H1 (cell line): Measurements from ENCODE around the gene FITM1. TPM values are rescaled to one million over a fixed set of nuclear protein-coding genes. Genes with fewer than 3 reads are reported as not detected.
A peak's percentile ranks its signal among the peaks of the same experiment; 100 is the strongest.

Experiments used
- CHD1 ChIP-seq: IDR thresholded peaks from 2 replicates; pipeline ENCODE4 v1.6.1; 2012; ENCODE audit warnings: low read depth, low read length, improper control_type of control experiment
- CHD2 ChIP-seq: IDR thresholded peaks from 2 replicates; pipeline ENCODE4 v1.6.1; 2012; ENCODE audit warnings: low read length, improper control_type of control experiment
- EP300 ChIP-seq, 2 experiments: IDR thresholded peaks; 1 replicate in 1 of 2; 2 replicates in 1 of 2; pipeline ENCODE4 v1.6.1; 2011 to 2012; ENCODE audit warnings: low read depth in 2 of 2, low read length in 2 of 2, mild to moderate bottlenecking in 2 of 2, borderline replicate concordance in 1 of 2, inconsistent platforms in 1 of 2, moderate library complexity in 1 of 2
- EZH2 ChIP-seq: fragments of 200-600 bp; sonication (generic); IDR thresholded peaks from 2 replicates; pipeline ENCODE4 v1.7.1; 2012; ENCODE audit warnings: low read depth, mild to moderate bottlenecking, moderate library complexity, low read length, inconsistent platforms; ENCODE audit not compliant: severe bottlenecking
- GTF2F1 ChIP-seq: IDR thresholded peaks from 2 replicates; pipeline ENCODE4 v1.6.1; 2012; ENCODE audit warnings: low read depth, low read length, improper control_type of control experiment, borderline replicate concordance
- HDAC2 ChIP-seq, 2 experiments: fragments of 300-600 bp in 1 of 2; sonication (generic) in 1 of 2; IDR thresholded peaks; 2 replicates each; pipeline ENCODE4 v1.6.1; 2011 to 2012; ENCODE audit warnings: low read depth in 2 of 2, low read length in 2 of 2, mild to moderate bottlenecking in 2 of 2, moderate library complexity in 2 of 2, borderline replicate concordance in 1 of 2, inconsistent platforms in 1 of 2
- KDM4A ChIP-seq: IDR thresholded peaks from one replicate; pipeline ENCODE4 v1.7.1; 2012; ENCODE audit warnings: low read depth, mild to moderate bottlenecking, moderate library complexity, low read length, inconsistent platforms; ENCODE audit not compliant: severe bottlenecking
- POLR2AphosphoS5 ChIP-seq: IDR thresholded peaks from 2 replicates; pipeline ENCODE4 v1.6.1; 2011; ENCODE audit warnings: low read depth, low read length
- RAD21 ChIP-seq, 2 experiments: IDR thresholded peaks in 1 of 2; conservative IDR thresholded peaks in 1 of 2; 2 replicates each; pipeline ENCODE4 v1.6.1; 2011; ENCODE audit warnings: low read depth in 2 of 2, low read length in 2 of 2, improper control_type of control experiment in 1 of 2, inconsistent platforms in 1 of 2, mild to moderate bottlenecking in 1 of 2, moderate library complexity in 1 of 2
- RBBP5 ChIP-seq: IDR thresholded peaks from 2 replicates; pipeline ENCODE4 v1.7.1; 2012; ENCODE audit warnings: low read depth, mild to moderate bottlenecking, inconsistent platforms, low read length, moderate library complexity, borderline replicate concordance
- RFX5 ChIP-seq: IDR thresholded peaks from 2 replicates; pipeline ENCODE4 v1.6.1; 2011; ENCODE audit warnings: low read depth, low read length, improper control_type of control experiment, borderline replicate concordance
- SP1 ChIP-seq: IDR thresholded peaks from 2 replicates; pipeline ENCODE4 v1.6.1; 2011; ENCODE audit warnings: low read depth, low read length
- SP2 ChIP-seq: IDR thresholded peaks from 2 replicates; pipeline ENCODE4 v1.6.1; 2012; ENCODE audit warnings: mild to moderate bottlenecking, low read length, inconsistent platforms
- SP4 ChIP-seq: IDR thresholded peaks from 2 replicates; pipeline ENCODE4 v1.6.1; 2012; ENCODE audit warnings: low read length, inconsistent platforms
- SRF ChIP-seq: IDR thresholded peaks from 2 replicates; pipeline ENCODE4 v1.6.1; 2011; ENCODE audit warnings: mild to moderate bottlenecking, low read depth, low read length, moderate library complexity
- SUZ12 ChIP-seq: fragments of 200-600 bp; sonication (generic); IDR thresholded peaks from 2 replicates; pipeline ENCODE4 v1.6.1; 2012; ENCODE audit warnings: mild to moderate bottlenecking, inconsistent platforms, low read length, moderate library complexity, mixed read lengths
- TAF7 ChIP-seq: optimal IDR thresholded peaks from 2 replicates; pipeline ENCODE3; 2011; ENCODE audit warnings: low read depth, mild to moderate bottlenecking, inconsistent platforms, low read length, moderate library complexity, borderline replicate concordance
- TBP ChIP-seq: IDR thresholded peaks from 2 replicates; pipeline ENCODE4 v1.6.1; 2011; ENCODE audit warnings: low read depth, low read length, improper control_type of control experiment
- YY1 ChIP-seq: IDR thresholded peaks from 2 replicates; pipeline ENCODE4 v1.6.1; 2011; ENCODE audit warnings: low read depth, mild to moderate bottlenecking, low read length
- polyA plus RNA-seq, 7 experiments: library from polyadenylated mRNA; depleted of rRNA in 3 of 7; stranded (reverse) in 5 of 7; unstranded in 2 of 7; fragments of >200 nt in 5 of 7; fragments of 200-250 nt in 2 of 7; gene quantifications; 1 replicate in 5 of 7; 2 replicates in 1 of 7; 4 replicates in 1 of 7; pipeline versions ENCODE4 v1.2.1 to v1.2.3, GENCODE V29; 2011 to 2013; ENCODE audit warnings: missing spikeins in 2 of 7, mixed read lengths in 2 of 7
- total RNA-seq: library from RNA; stranded (reverse); fragmentation: NEBNext Ultra II Directional; extraction: Animal tissue kit (Norgen Biotek cat#: 25700); gene quantifications from 2 replicates; pipeline ENCODE4 v1.2.1, GENCODE V29; 2021
- TF ChIP-seq, protein P1 (sequence below), 3 experiments: IDR thresholded peaks; 1 replicate in 2 of 3; 2 replicates in 1 of 3; pipeline versions ENCODE4 v1.5.1 to v1.6.1; 2011; ENCODE audit warnings: low read length in 3 of 3, mild to moderate bottlenecking in 3 of 3, inconsistent platforms in 2 of 3, low read depth in 1 of 3, moderate library complexity in 1 of 3; ENCODE audit not compliant: insufficient read depth in 1 of 3; ENCODE audit errors: control extremely low read depth in 1 of 3

Gene FITM1
- total and polyA plus RNA-seq, 2 of the 8 experiments (the other 6 are each of a cell fraction or from before 2014, with no cell fraction given) = 0.53 to 0.76 TPM

GRCh38 chr14:24080888-24081738, 49.3 kb upstream of the FITM1 start (continued):
- TF ChIP-seq, protein P1, sequence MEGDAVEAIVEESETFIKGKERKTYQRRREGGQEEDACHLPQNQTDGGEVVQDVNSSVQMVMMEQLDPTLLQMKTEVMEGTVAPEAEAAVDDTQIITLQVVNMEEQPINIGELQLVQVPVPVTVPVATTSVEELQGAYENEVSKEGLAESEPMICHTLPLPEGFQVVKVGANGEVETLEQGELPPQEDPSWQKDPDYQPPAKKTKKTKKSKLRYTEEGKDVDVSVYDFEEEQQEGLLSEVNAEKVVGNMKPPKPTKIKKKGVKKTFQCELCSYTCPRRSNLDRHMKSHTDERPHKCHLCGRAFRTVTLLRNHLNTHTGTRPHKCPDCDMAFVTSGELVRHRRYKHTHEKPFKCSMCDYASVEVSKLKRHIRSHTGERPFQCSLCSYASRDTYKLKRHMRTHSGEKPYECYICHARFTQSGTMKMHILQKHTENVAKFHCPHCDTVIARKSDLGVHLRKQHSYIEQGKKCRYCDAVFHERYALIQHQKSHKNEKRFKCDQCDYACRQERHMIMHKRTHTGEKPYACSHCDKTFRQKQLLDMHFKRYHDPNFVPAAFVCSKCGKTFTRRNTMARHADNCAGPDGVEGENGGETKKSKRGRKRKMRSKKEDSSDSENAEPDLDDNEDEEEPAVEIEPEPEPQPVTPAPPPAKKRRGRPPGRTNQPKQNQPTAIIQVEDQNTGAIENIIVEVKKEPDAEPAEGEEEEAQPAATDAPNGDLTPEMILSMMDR (IDR thresholded peaks at IDR 0.05; ENCODE audit: control extremely low read depth in 1 of 3, insufficient read depth in 1 of 3, low read depth in 1 of 3, low read length in 3 of 3) = no peak
- TF ChIP-seq SP2 (no peak), CHD1 (no peak), GTF2F1 (no peak), TBP (peak; percentile 32; the same call in 1 of the 2 replicates), TAF7 (peak; percentile 13), RBBP5 (peak; percentile 79; the same call in 1 of the 2 replicates), KDM4A (peak; percentile 79), EP300 (IDR thresholded peaks at IDR 0.05; ENCODE audit: borderline replicate concordance in 1 of 2, low read depth in 2 of 2, low read length in 2 of 2) (no peak), POLR2AphosphoS5 (peak; percentile 44; the same call in 1 of the 2 replicates), RAD21 (IDR thresholded peaks at IDR 0.05 in 1 of 2, conservative IDR thresholded peaks at IDR 0.05 in 1 of 2; ENCODE audit: low read depth in 2 of 2, low read length in 2 of 2) (no peak), EZH2 (peak; percentile 43), YY1 (no peak), CHD2 (no peak), SP1 (0 out of 2 replicates have a peak, but pooled peaks have one; percentile 48), SP4 (no peak), SUZ12 (no peak), RFX5 (no peak), HDAC2 (IDR thresholded peaks at IDR 0.05; ENCODE audit: borderline replicate concordance in 1 of 2, low read depth in 2 of 2, low read length in 2 of 2) (0 out of 4 replicates have a peak, but pooled peaks of 1 of the 2 experiments have one; percentile 49), SRF (no peak)
